Fibroblast of villous mesenchyme (primary cell): ENCODE measurements around the gene ZNF248. TPM values are rescaled to one million over a fixed set of nuclear protein-coding genes. Genes with fewer than 3 reads are reported as not detected.

ENCODE experiments used
- DNase-seq: peaks from one replicate; pipeline ENCODE4 v3.0.0-alpha.2; 2010; ENCODE audit warnings: low read depth
- H3K4me3 ChIP-seq: 2 replicates; pipeline ENCODE4 v1.5.1; 2011; ENCODE audit warnings: low read depth, mild to moderate bottlenecking, low read length
- CTCF ChIP-seq: IDR thresholded peaks from 2 replicates; pipeline ENCODE4 v1.5.1; 2012; ENCODE audit warnings: low read depth, mild to moderate bottlenecking, low read length; ENCODE audit not compliant: insufficient read depth
- total RNA-seq: library from RNA; depleted of rRNA; stranded (reverse); fragments of >200 nt; gene quantifications from 2 replicates; pipeline ENCODE4 v1.2.3, GENCODE V29; 2012

Gene ZNF248
- total RNA-seq, 1 donor: 12.5 TPM

GRCh38 chr10:37872283-37872682 is 14.9 kb upstream of the ZNF248 start:
- no peak for DNase-seq
- no peak overlapping the region for H3K4me3 ChIP-seq
- no peak for TF ChIP-seq CTCF

GRCh38 chr10:37871568-37872251 is 14.3 kb upstream of the ZNF248 start:
- no peak for DNase-seq
- no peak overlapping the region for H3K4me3 ChIP-seq
- TF ChIP-seq CTCF: no peak

GRCh38 chr10:37871143-37871542 is 13.7 kb upstream of the ZNF248 start:
- no peak for DNase-seq
- H3K4me3 ChIP-seq: no peak overlapping the region
- no peak for TF ChIP-seq CTCF

GRCh38 chr10:37868796-37869195 is 11.4 kb upstream of the ZNF248 start:
- TF ChIP-seq CTCF: no peak
- DNase-seq: no peak
- H3K4me3 ChIP-seq: no peak overlapping the region

- no peak for DNase-seq
- H3K4me3 ChIP-seq: no peak overlapping the region
- no peak for TF ChIP-seq CTCF
Measured at GRCh38 chr10:37865957-37866803, 8.8 kb upstream of the ZNF248 start.

- no peak overlapping the region for H3K4me3 ChIP-seq
- no peak for DNase-seq
- no peak for TF ChIP-seq CTCF
Measured at GRCh38 chr10:37865264-37865663, 7.9 kb upstream of the ZNF248 start.
